Activated T-cell treated with anti-CD3 and anti-CD28 coated beads, Interleukin-2, amount 50 U/mL, for 72 hours (primary cell): ENCODE results near the gene HTR3B. TPM values are rescaled to one million over a fixed set of nuclear protein-coding genes. Genes with fewer than 3 reads are reported as not detected.
"Not testable (repeated sequence)": the region's sequence is repeated elsewhere in the genome, so short reads cannot be mapped to it uniquely, and the experiment has no call there.

Source experiments
- ATAC-seq, 2 donors: fragments of 150-1000 bp; cut with Tn5 transposase; replicated peaks in 1 of 2; 2 replicates each; pipeline ENCODE4 v1.10.0; 2021; ENCODE audit warnings: moderate library complexity in 2 of 2, mild to moderate bottlenecking in 1 of 2
- DNase-seq, 2 donors: peaks; one replicate each; pipeline ENCODE4 v3.0.0; 2021 to 2022; ENCODE audit warnings: mixed read lengths in 1 of 2
- H3K27ac Mint-ChIP-seq: one replicate; pipeline ENCODE4 v1.8.0; 2022; ENCODE audit warnings: mild to moderate bottlenecking, moderate library complexity, mixed read lengths
- H3K27me3 Mint-ChIP-seq: one replicate; pipeline ENCODE4 v1.8.0; 2022; ENCODE audit warnings: low read depth, mixed read lengths
- H3K36me3 Mint-ChIP-seq, 2 donors: one replicate each; pipeline ENCODE4 v1.8.0; 2022; ENCODE audit warnings: mixed read lengths in 2 of 2, mild to moderate bottlenecking in 1 of 2; ENCODE audit not compliant: insufficient read depth in 2 of 2
- H3K4me1 Mint-ChIP-seq: one replicate; pipeline ENCODE4 v1.8.0; 2022; ENCODE audit warnings: low read depth, mixed read lengths
- H3K4me3 Mint-ChIP-seq, 2 donors: one replicate each; pipeline ENCODE4 v1.8.0; 2022; ENCODE audit warnings: mild to moderate bottlenecking in 2 of 2, mixed read lengths in 2 of 2, moderate library complexity in 2 of 2
- H3K9me3 Mint-ChIP-seq, 2 donors: one replicate each; pipeline ENCODE4 v1.8.0; 2022; ENCODE audit warnings: mixed read lengths in 2 of 2
- total RNA-seq, 2 donors: library from RNA; stranded (reverse); gene quantifications; one replicate each; pipeline ENCODE4 v1.2.3, GENCODE V29; 2022

The HTR3B gene
- total RNA-seq, 2 donors from 2014 or later: not detected

- no peaks in the 10 kb centered on the region for H3K4me1 Mint-ChIP-seq
- H3K36me3 Mint-ChIP-seq: no peaks in the 10 kb centered on the region
- DNase-seq (no peak), ATAC-seq (no peak)
- H3K4me3 Mint-ChIP-seq: no peak overlapping the region
- H3K27ac Mint-ChIP-seq: no peak overlapping the region
- H3K27me3 Mint-ChIP-seq: peaks cover 15% of the 10 kb centered on the region
- no peaks in the 10 kb centered on the region for H3K9me3 Mint-ChIP-seq
These were observed 30.2 kb downstream of the HTR3B start for GRCh38 chr11:113934761-113935160.

- H3K4me3 Mint-ChIP-seq: no peak overlapping the region
- peaks cover 19% of the 10 kb centered on the region for H3K27me3 Mint-ChIP-seq
- H3K27ac Mint-ChIP-seq: no peak overlapping the region
- no peaks in the 10 kb centered on the region for H3K9me3 Mint-ChIP-seq
- H3K36me3 Mint-ChIP-seq: no peaks in the 10 kb centered on the region
- H3K4me1 Mint-ChIP-seq: no peaks in the 10 kb centered on the region
- ATAC-seq: no peak
- DNase-seq: no peak
These were observed 31.3 kb downstream of the HTR3B start for GRCh38 chr11:113935858-113936257.

GRCh38 chr11:113937918-113938317, 33.3 kb downstream of the HTR3B start:
- no peak overlapping the region for H3K27ac Mint-ChIP-seq
- H3K4me3 Mint-ChIP-seq: no peak overlapping the region
- DNase-seq (no peak), ATAC-seq (no peak)
- H3K4me1 Mint-ChIP-seq: no peaks in the 10 kb centered on the region
- H3K27me3 Mint-ChIP-seq: peaks cover 20% of the 10 kb centered on the region
- no peaks in the 10 kb centered on the region for H3K9me3 Mint-ChIP-seq
- H3K36me3 Mint-ChIP-seq: no peaks in the 10 kb centered on the region

- Mint-ChIP-seq H3K4me1 (no peaks in the 10 kb centered on the region), H3K4me3 (no peak overlapping the region), H3K9me3 (no peaks in the 10 kb centered on the region), H3K27ac (no peak overlapping the region), H3K27me3 (peaks cover 10% of the 10 kb centered on the region), H3K36me3 (no peaks in the 10 kb centered on the region)
- no peak for ATAC-seq
- no peak for DNase-seq
These were observed 37.7 kb downstream of the HTR3B start for GRCh38 chr11:113942256-113942655.

GRCh38 chr11:113946162-113946561, 41.6 kb downstream of the HTR3B start:
- H3K9me3 Mint-ChIP-seq, H3K27me3 Mint-ChIP-seq, H3K4me1 Mint-ChIP-seq, ATAC-seq, H3K27ac Mint-ChIP-seq, H3K4me3 Mint-ChIP-seq, DNase-seq, H3K36me3 Mint-ChIP-seq: not testable (repeated sequence)

GRCh38 chr11:113947994-113948393, 43.4 kb downstream of the HTR3B start:
- no peak overlapping the region for H3K4me3 Mint-ChIP-seq
- H3K27me3 Mint-ChIP-seq: peaks cover 19% of the 10 kb centered on the region
- H3K36me3 Mint-ChIP-seq: no peaks in the 10 kb centered on the region
- H3K27ac Mint-ChIP-seq: no peak overlapping the region
- DNase-seq: no peak
- H3K9me3 Mint-ChIP-seq: no peaks in the 10 kb centered on the region
- no peaks in the 10 kb centered on the region for H3K4me1 Mint-ChIP-seq
- no peak for ATAC-seq

- Mint-ChIP-seq H3K4me3 (no peak overlapping the region), H3K4me1 (no peaks in the 10 kb centered on the region), H3K9me3 (no peaks in the 10 kb centered on the region), H3K36me3 (no peaks in the 10 kb centered on the region), H3K27me3 (peaks cover 32% of the 10 kb centered on the region), H3K27ac (no peak overlapping the region)
- no peak for DNase-seq
- no peak for ATAC-seq
These were observed 45.3 kb downstream of the HTR3B start for GRCh38 chr11:113949891-113950290.

- Mint-ChIP-seq H3K36me3 (no peaks in the 10 kb centered on the region), H3K4me1 (no peaks in the 10 kb centered on the region), H3K4me3 (no peak overlapping the region), H3K9me3 (no peaks in the 10 kb centered on the region), H3K27me3 (peaks cover 31% of the 10 kb centered on the region), H3K27ac (no peak overlapping the region)
- no peak for ATAC-seq
- no peak for DNase-seq
These were observed 46.9 kb downstream of the HTR3B start for GRCh38 chr11:113951537-113951936.

- H3K4me3 Mint-ChIP-seq: no peak overlapping the region
- DNase-seq (no peak), ATAC-seq (no peak)
- H3K36me3 Mint-ChIP-seq: no peaks in the 10 kb centered on the region
- H3K9me3 Mint-ChIP-seq: no peaks in the 10 kb centered on the region
- H3K27me3 Mint-ChIP-seq: peaks cover 27% of the 10 kb centered on the region
- H3K27ac Mint-ChIP-seq: no peak overlapping the region
- H3K4me1 Mint-ChIP-seq: no peaks in the 10 kb centered on the region
These were observed 47.5 kb downstream of the HTR3B start for GRCh38 chr11:113952070-113952469.

- no peaks in the 10 kb centered on the region for H3K36me3 Mint-ChIP-seq
- no peaks in the 10 kb centered on the region for H3K4me1 Mint-ChIP-seq
- ATAC-seq (no peak), DNase-seq (no peak)
- H3K27ac Mint-ChIP-seq: no peak overlapping the region
- no peaks in the 10 kb centered on the region for H3K9me3 Mint-ChIP-seq
- H3K4me3 Mint-ChIP-seq: no peak overlapping the region
- peaks cover 27% of the 10 kb centered on the region for H3K27me3 Mint-ChIP-seq
These were observed 48.0 kb downstream of the HTR3B start for GRCh38 chr11:113952588-113952987.

- no peak for DNase-seq
- Mint-ChIP-seq H3K4me3 (no peak overlapping the region), H3K36me3 (no peaks in the 10 kb centered on the region), H3K4me1 (no peaks in the 10 kb centered on the region), H3K9me3 (no peaks in the 10 kb centered on the region), H3K27ac (no peak overlapping the region), H3K27me3 (peaks cover 33% of the 10 kb centered on the region)
- no peak for ATAC-seq
These were observed 49.6 kb downstream of the HTR3B start for GRCh38 chr11:113954235-113954634.

- ATAC-seq (no peak), DNase-seq (no peak)
- no peak overlapping the region for H3K27ac Mint-ChIP-seq
- H3K4me3 Mint-ChIP-seq: no peak overlapping the region
- H3K4me1 Mint-ChIP-seq: no peaks in the 10 kb centered on the region
- H3K27me3 Mint-ChIP-seq: peaks cover 26% of the 10 kb centered on the region
- no peaks in the 10 kb centered on the region for H3K9me3 Mint-ChIP-seq
- H3K36me3 Mint-ChIP-seq: no peaks in the 10 kb centered on the region
These were observed 52.4 kb downstream of the HTR3B start for GRCh38 chr11:113956986-113957385.

- ATAC-seq: no peak
- H3K4me1 Mint-ChIP-seq: no peaks in the 10 kb centered on the region
- no peaks in the 10 kb centered on the region for H3K36me3 Mint-ChIP-seq
- H3K4me3 Mint-ChIP-seq: no peak overlapping the region
- H3K27me3 Mint-ChIP-seq: peaks cover 6% of the 10 kb centered on the region
- no peaks in the 10 kb centered on the region for H3K9me3 Mint-ChIP-seq
- no peak for DNase-seq
- no peak overlapping the region for H3K27ac Mint-ChIP-seq
These were observed 56.2 kb downstream of the HTR3B start for GRCh38 chr11:113960702-113961330.

- no peaks in the 10 kb centered on the region for H3K9me3 Mint-ChIP-seq
- ATAC-seq: no peak
- H3K4me1 Mint-ChIP-seq: no peaks in the 10 kb centered on the region
- no peak overlapping the region for H3K27ac Mint-ChIP-seq
- H3K27me3 Mint-ChIP-seq: no peaks in the 10 kb centered on the region
- no peak for DNase-seq
- no peak overlapping the region for H3K4me3 Mint-ChIP-seq
- H3K36me3 Mint-ChIP-seq: no peaks in the 10 kb centered on the region
These were observed 62.8 kb downstream of the HTR3B start for GRCh38 chr11:113967361-113967760.
